ENCODE results near the gene ASIC5.

The ASIC5 gene

GRCh38 chr4:155866177-155866576 lies at the start of gene ASIC5:
ASIC5 (minus strand) TSS chr4:155866277; CDS start chr4:155866226, 51 bp downstream.
- DNase-seq = no peak

- DNase-seq = no peak
Observed at GRCh38 chr4:155914782-155915181, 48.7 kb upstream of the ASIC5 start.

- peak; percentile 85 for DNase-seq
Observed at GRCh38 chr4:155911905-155912304, 45.8 kb upstream of the ASIC5 start.

- DNase-seq = peak; percentile 29
Observed at GRCh38 chr4:155909615-155910226, 43.6 kb upstream of the ASIC5 start.

GRCh38 chr4:155908187-155909139 lies 42.4 kb upstream of the ASIC5 start:
- DNase-seq = peak; percentile 67

DNA sequence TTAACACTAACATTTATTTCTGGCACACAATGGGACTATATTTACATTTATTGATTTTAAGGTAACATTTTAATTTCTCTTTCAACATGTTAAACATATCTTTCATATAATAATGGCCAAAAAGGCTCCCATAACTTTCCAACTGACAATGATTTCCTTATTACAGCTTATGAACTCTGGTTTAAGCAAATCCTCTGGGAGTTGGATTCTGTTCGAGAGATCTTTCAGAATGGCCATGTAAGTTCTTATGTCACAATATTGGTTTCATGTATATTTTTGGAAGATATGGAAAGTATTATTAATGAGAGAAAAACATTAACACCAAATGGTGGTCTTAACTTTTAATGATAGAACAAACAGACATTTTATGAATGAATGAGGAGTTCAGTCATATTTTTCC lies 41.5 kb upstream of the ASIC5 start:
- DNase-seq = no peak

- DNase-seq = no peak
Observed at GRCh38 chr4:155906554-155907247, 40.6 kb upstream of the ASIC5 start.

DNA sequence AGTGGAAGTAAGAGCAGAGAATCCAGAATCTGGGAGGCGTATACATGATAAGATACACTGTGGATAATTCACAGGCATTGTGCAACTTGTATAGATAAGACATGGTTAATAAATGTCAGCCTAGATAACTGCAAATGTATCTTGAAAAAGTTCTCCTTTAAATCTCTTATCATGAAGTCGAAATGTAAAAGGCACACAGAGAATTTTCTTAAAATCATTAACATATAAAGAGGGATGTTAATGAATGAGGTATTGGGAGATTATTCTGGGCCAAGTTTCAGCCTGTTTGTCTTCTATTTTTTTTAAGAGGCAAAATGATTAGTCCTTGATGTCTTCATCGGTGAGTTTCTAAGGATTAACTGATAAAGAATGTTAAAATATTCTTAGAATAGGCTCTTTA lies 38.3 kb upstream of the ASIC5 start:
- DNase-seq = no peak

GRCh38 chr4:155903453-155903852 lies 37.4 kb upstream of the ASIC5 start, which contains the start of gene TDO2:
TDO2 (plus strand) TSS chr4:155903696; CDS start chr4:155903759, 63 bp downstream.
- DNase-seq = no peak

- DNase-seq = no peak
Observed at GRCh38 chr4:155901013-155901412, 34.9 kb upstream of the ASIC5 start.

DNA sequence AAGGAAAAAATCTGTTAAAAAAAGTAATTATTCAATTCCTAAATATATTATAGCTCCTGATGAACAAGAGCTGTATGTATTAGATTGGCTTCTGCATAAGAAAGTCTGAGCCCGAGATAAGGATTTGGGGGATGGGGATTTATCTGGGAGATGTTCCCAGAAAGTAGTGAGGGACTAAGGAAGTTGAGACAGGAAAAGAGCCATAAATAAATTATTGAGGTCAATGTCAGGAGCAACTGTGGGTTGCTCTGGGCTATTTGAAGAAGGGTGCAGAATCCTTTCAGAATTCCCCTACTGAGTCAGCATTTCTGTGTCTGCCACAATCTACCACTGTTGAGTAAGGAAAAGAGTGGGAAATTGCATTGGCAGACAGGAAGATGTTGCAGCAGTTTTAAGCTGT lies 34.3 kb upstream of the ASIC5 start:
- no peak for DNase-seq

GRCh38 chr4:155899891-155900290 lies 33.8 kb upstream of the ASIC5 start:
- no peak for DNase-seq

- peak; percentile 72 for DNase-seq
Observed at GRCh38 chr4:155898371-155898770, 32.3 kb upstream of the ASIC5 start.

- DNase-seq = no peak
Observed at GRCh38 chr4:155891058-155891457, 25.0 kb upstream of the ASIC5 start.

DNA sequence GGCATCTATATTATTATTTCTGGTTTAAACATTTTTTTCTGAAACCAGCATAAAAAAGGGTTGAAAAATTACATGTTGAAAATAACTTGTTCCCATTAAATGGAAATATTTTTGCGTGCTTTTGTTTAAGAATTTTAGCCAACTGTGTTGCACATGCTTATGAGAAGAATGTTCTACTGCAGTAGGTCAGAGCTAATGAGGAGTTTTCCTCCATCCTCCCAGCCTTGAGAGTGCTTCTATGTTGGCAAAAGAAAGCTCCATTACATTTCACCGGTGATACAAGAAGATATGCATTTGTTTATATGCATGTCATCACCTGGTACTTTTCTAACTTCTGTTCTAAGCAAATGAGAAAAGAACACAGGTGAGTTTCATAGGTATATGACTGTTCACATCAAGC lies 23.9 kb upstream of the ASIC5 start:
- no peak for DNase-seq

DNA sequence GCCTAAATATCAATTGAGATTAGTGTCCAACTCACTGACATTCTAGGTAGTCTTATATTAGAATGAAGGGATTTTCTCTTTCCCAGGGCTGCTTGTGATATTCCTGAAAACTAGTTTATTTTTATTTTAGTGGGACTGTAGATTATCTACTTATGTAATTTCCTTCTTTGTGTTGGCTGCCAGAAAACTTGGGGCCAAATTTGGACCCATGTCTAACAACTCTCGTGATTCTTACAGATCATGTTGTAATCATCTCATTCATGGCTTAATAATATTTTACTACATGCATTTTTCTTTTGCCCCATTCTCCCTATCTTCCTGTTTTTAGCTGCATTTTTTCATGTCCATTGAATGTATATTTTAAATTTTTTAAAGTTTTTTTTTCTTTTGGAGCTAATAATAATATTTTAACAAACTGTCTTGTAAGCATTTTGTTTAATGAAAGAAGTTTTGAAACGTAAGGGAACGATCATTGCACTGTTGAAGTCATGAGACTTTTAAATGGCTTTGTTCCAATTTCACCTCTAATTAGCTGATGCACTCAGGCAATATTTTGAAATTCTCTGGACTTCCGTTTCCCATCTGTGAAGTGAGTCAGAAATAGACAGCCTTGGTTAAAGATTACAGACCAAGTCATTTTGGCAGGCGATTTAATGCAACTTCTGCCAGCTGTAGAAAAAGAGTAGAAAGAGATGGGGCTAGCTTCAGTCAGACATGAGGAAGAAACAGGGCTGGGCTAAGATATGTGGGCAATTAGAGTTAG lies 23.1 kb upstream of the ASIC5 start:
- DNase-seq = peak; percentile 71

DNA sequence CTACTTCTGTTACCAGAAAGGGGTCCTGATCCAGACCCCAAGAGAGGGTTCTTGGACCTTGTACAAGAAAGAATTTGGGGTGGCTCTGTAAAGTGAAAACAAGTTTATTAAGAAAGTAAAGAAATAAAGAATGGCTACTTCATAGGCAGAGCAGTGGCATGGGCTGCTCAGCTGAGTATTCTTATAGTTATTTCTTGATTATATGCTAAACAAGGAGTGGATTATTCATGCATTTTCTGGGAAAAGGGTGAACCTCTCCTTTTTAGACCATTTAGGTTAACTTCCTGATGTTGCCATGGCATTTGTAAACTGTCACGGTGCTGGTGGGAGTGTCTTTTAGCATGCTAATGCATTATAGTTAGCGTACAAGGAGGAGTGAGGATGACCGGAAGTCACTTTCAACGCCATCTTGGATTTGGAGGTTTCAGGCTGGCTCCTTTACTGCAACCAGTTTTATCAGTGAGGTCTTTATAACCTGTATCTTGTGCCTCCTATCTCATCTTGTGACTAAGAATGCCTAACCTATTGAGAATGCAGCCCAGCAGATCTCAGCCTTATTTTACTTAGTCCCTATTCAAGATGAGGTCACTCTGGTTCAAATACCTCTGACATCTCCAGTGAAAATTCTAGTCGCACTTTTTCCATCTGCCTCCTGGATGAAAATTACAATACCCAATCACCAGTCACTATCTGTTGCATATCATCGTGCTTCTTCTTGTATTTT lies 21.9 kb upstream of the ASIC5 start:
- DNase-seq = no peak

DNA sequence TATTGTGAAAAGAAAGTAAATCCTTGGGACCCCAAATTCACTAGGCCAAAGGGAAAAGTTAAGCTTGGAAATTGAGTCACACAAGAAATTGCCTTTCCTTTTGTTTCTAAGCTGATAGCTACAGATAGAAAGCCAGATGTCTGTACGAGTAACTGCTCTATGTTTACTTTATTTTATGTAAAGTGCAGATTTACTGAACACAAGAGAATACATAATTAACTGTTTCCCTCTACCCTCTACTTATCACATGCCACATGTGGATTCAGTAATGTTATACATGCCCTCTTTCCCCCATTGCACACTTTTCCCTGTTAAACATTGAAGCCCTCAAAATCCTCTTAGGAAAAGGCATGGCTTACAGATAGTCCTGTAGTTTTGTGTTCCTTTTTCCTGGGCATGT lies 21.0 kb upstream of the ASIC5 start:
- DNase-seq = no peak

- no peak for DNase-seq
Observed at GRCh38 chr4:155885666-155886065, 19.6 kb upstream of the ASIC5 start.

DNA sequence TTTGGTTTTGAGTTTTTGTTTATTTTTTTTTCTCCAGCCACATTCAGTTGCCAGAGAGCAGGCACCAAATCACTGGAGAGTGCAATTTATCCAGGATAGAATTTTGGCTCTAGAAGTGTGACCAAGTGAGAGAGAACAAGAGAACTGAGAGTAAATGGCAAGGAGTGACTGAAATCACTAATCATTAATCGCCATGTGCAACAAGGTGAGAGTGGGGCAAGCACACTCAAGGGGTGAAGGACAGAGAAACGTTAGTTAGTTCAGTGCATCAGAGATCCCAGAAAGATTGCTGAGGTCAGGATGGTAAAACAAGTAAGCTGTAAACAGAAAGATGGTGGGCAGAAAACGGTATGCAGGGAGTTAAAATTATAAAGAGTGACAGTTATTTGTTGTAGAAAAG lies 17.8 kb upstream of the ASIC5 start:
- DNase-seq = no peak

DNA sequence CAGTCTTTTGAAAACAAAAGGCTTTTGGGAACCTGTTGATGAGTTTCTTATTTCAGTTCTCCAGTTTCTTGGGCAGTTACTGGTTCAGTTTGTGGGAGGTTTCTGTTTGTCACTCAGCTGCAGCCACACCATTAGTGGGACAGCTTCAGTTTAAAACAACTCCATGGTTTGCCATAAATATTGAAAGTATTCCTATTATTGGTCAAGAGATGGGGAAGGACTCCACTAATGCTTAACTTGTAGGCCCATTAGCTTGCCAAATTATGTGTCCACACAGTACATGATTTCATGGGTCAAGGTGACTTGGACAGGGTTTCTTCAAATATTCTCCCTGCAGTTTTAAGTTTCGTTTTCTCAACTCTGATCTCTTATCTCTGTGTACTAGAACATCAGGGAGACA lies 15.5 kb upstream of the ASIC5 start:
- DNase-seq = no peak

- no peak for DNase-seq
Observed at GRCh38 chr4:155879767-155880166, 13.7 kb upstream of the ASIC5 start.

Data from OCI-M1 (cell line).